Cardiac muscle cell (in vitro differentiated cells and primary cell): ENCODE results near the gene PLVAP. TPM values are rescaled to one million over a fixed set of nuclear protein-coding genes. Genes with fewer than 3 reads are reported as not detected.

Source experiments
- DNase-seq, 2 donors: peaks; one replicate each; pipeline versions ENCODE4 v3.0.0 to v3.0.0-alpha.2; 2010 to 2017; ENCODE audit warnings: low read depth in 1 of 2, low spot score in 1 of 2
- H3K27ac ChIP-seq: fragments of 200-600 bp; sonication (generic); 2 replicates; pipeline ENCODE4 v1.5.1; 2016
- H3K27me3 ChIP-seq: fragments of 200-600 bp; sonication (generic); 2 replicates; pipeline ENCODE4 v1.6.0; 2016; ENCODE audit warnings: control low read depth
- H3K36me3 ChIP-seq: fragments of 200-600 bp; sonication (generic); 2 replicates; pipeline ENCODE4 v1.5.1; 2016; ENCODE audit warnings: control low read depth
- H3K4me1 ChIP-seq: fragments of 200-600 bp; sonication (generic); 2 replicates; pipeline ENCODE4 v1.8.1; 2017; ENCODE audit warnings: low read depth, mild to moderate bottlenecking, mixed run types
- H3K4me3 ChIP-seq: fragments of 200-600 bp; sonication (generic); 2 replicates; pipeline ENCODE4 v1.5.1; 2016; ENCODE audit warnings: mild to moderate bottlenecking
- H3K9me3 ChIP-seq: fragments of 200-600 bp; sonication (generic); 2 replicates; pipeline ENCODE4 v1.5.1; 2017; ENCODE audit warnings: low read depth, mild to moderate bottlenecking, control low read depth
- CTCF ChIP-seq: IDR thresholded peaks from 2 replicates; pipeline ENCODE4 v1.5.1; 2012; ENCODE audit warnings: low read depth, mild to moderate bottlenecking, low read length
- polyA plus RNA-seq: library from polyadenylated mRNA; unstranded; fragments of >200 nt; fragmentation: Nextera tagmentation; extraction: Ambion mirVana; gene quantifications from 2 replicates; pipeline ENCODE4 v1.2.1, GENCODE V29; 2016
- total RNA-seq: library from RNA; depleted of rRNA; stranded (reverse); fragments of >200 nt; gene quantifications from 2 replicates; pipeline ENCODE4 v1.2.3, GENCODE V29; 2016

PLVAP gene
- total and polyA plus RNA-seq, 2 experiments from 2014 or later: 4.2 to 4.3 TPM

DNA sequence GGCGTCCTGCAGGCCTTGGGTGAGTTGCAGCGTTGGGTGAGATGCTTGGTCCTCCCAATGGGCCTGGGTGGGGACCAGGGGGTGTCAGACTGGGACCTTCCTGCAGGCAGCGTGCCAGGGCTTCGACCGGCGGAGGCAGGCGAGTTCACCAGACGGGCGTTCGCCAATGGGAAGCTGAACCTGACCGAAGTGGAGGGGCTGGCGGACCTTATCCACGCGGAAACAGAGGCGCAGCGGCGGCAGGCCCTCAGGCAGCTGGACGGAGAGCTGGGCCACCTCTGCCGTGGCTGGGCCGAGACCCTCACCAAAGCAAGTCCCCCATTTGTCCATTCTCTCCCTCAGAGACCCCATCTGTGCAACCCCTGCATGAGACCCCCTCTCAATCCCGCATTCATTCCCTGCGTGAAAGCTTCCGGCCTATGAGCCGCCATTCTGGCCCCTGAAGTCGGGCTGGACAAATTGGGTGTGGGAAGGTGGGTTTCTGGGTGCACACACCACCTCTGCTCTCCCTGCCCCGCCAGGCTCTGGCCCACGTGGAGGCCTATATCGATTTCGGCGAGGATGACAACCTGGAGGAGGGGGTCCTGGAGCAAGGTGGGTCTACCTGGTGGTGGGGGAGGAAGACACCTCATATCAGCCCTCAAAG lies 38.6 kb downstream of the PLVAP start:
- Histone ChIP-seq H3K4me1 (peaks cover 4% of the 10 kb centered on the region), H3K27ac (no peak overlapping the region), H3K4me3 (peak overlapping the region; percentile 65), H3K36me3 (no peaks in the 10 kb centered on the region), H3K9me3 (no peaks in the 10 kb centered on the region), H3K27me3 (no peaks in the 10 kb centered on the region)
- TF ChIP-seq CTCF: no peak
- no peak for DNase-seq

- no peak overlapping the region for H3K27ac ChIP-seq
- H3K36me3 ChIP-seq: no peaks in the 10 kb centered on the region
- peaks cover 4% of the 10 kb centered on the region for H3K4me1 ChIP-seq
- peak in 1 of 2 donors; percentile 28 for DNase-seq
- H3K4me3 ChIP-seq: peak overlapping the region; percentile 65
- no peaks in the 10 kb centered on the region for H3K9me3 ChIP-seq
- no peak for TF ChIP-seq CTCF
- H3K27me3 ChIP-seq: no peaks in the 10 kb centered on the region
Observed at GRCh38 chr19:17337675-17338432, 39.3 kb downstream of the PLVAP start.

DNA sequence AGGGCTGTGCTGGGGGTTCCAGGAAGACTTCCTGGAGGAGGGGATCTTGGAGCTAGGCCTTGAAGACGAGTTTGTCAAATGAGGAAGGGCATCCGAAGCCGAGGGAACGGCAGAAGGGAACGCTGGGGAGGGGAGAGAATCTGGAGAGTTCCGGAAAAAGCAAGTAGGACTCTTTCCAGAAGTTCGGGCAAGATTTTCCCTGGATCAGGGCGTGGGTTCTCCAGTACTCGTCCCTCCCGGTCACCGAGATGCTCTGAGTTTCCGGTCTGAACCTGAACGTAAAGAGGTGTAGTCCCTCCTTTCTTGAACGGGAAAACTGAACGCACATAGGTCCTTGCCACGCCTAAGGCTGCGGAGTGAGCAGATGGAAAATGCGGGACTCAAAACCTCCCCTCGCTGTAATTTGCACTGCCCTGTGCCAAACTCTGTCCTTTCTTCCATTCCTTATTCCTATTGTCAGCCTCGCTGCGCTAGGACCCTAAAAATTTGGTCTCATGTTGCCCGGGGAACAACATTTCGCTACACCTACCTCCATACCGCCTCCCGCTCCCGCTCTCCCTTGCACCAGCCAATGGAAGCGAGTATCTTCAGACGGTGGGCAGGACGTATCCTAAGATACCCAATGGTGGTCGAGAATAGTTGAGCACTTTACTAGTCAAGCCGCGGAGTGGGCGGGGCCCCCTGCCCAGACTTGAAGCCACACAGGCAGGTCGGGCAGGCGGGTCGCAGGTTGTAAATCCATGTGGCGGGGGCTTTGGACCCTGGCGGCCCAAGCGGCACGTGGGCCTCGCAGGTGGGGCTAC lies 40.1 kb downstream of the PLVAP start, which contains the start of gene GTPBP3:
GTPBP3 (plus strand) TSS at position 682 of the 803 bp plus-strand sequence; CDS start at position 741, 59 bp downstream.
- Histone ChIP-seq H3K4me1 (peaks cover 4% of the 10 kb centered on the region), H3K9me3 (no peaks in the 10 kb centered on the region), H3K4me3 (peak within 1 kb of the TSS; percentile 65), H3K27me3 (no peaks in the 10 kb centered on the region), H3K36me3 (no peaks in the 10 kb centered on the region), H3K27ac (peak within 1 kb of the TSS; percentile 71)
- peak; percentile 99 to 100 for DNase-seq
- TF ChIP-seq CTCF: no peak

DNA sequence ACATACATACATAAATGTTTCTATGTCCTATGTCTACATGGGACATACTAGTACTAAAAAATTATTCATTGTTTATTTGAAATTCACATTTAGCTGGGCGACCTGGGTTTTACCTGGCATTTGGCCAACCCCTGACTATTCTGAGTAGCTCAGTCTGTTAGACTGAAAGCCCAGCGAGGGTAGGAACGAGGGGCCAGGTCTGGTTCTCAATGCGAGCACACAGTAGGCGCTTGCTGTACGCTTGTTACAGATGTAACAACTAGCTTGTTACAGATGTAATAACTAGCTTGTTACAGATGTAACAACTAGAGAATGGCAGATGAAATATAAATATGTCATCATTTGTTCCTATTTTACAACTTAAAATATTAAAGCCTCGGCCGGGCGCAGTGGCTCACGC lies 41.6 kb downstream of the PLVAP start:
- no peaks in the 10 kb centered on the region for H3K36me3 ChIP-seq
- no peaks in the 10 kb centered on the region for H3K27me3 ChIP-seq
- no peak for DNase-seq
- no peaks in the 10 kb centered on the region for H3K9me3 ChIP-seq
- no peak for TF ChIP-seq CTCF
- no peak overlapping the region for H3K27ac ChIP-seq
- peaks cover 4% of the 10 kb centered on the region for H3K4me1 ChIP-seq
- no peak overlapping the region for H3K4me3 ChIP-seq

GRCh38 chr19:17334414-17335409 lies 42.4 kb downstream of the PLVAP start, which contains the start of gene ANO8:
ANO8 (minus strand) TSS chr19:17334855; CDS start chr19:17334670, 185 bp downstream.
- H3K4me3 ChIP-seq: peak within 1 kb of the TSS; percentile 64
- H3K9me3 ChIP-seq: no peaks in the 10 kb centered on the region
- H3K36me3 ChIP-seq: no peaks in the 10 kb centered on the region
- H3K27ac ChIP-seq: peak within 1 kb of the TSS; percentile 63
- no peak for TF ChIP-seq CTCF
- H3K4me1 ChIP-seq: peaks cover 4% of the 10 kb centered on the region
- peak; percentile 97 to 100 for DNase-seq
- H3K27me3 ChIP-seq: peaks cover 2% of the 10 kb centered on the region
